Fibroblast of skin of left biceps (primary cell): ENCODE measurements around the gene NOTCH1.

Experiments
- DNase-seq, 2 experiments: peaks; one replicate each; pipeline ENCODE4 v3.0.0-alpha.2; 2013; ENCODE audit warnings: low read depth in 2 of 2

NOTCH1 gene

GRCh38 chr9:136544964-136545691 lies 720 bp downstream of the NOTCH1 start:
- no peak for DNase-seq

- no peak for DNase-seq
Measured at GRCh38 chr9:136544548-136544963, 1.3 kb downstream of the NOTCH1 start.

- no peak for DNase-seq
Measured at GRCh38 chr9:136543830-136544547, 1.9 kb downstream of the NOTCH1 start.

- no peak for DNase-seq
Measured at GRCh38 chr9:136543280-136543679, 2.6 kb downstream of the NOTCH1 start.

- DNase-seq: no peak
Measured at GRCh38 chr9:136542241-136543040, 3.4 kb downstream of the NOTCH1 start.

GRCh38 chr9:136541709-136542108 lies 4.1 kb downstream of the NOTCH1 start:
- DNase-seq: no peak

GRCh38 chr9:136541179-136541578 lies 4.7 kb downstream of the NOTCH1 start:
- DNase-seq: no peak

- DNase-seq: no peak
Measured at GRCh38 chr9:136539427-136540421, 6.1 kb downstream of the NOTCH1 start.

- DNase-seq: no peak
Measured at GRCh38 chr9:136538599-136539426, 7.0 kb downstream of the NOTCH1 start.

GRCh38 chr9:136537896-136538598 lies 7.8 kb downstream of the NOTCH1 start:
- no peak for DNase-seq

- DNase-seq: no peak
Measured at GRCh38 chr9:136537411-136537810, 8.4 kb downstream of the NOTCH1 start.

- DNase-seq: no peak
Measured at GRCh38 chr9:136536721-136537241, 9.1 kb downstream of the NOTCH1 start.

GRCh38 chr9:136536051-136536720 lies 9.7 kb downstream of the NOTCH1 start:
- no peak for DNase-seq

GRCh38 chr9:136535070-136535469 lies 10.8 kb downstream of the NOTCH1 start:
- DNase-seq: no peak

- no peak for DNase-seq
Measured at GRCh38 chr9:136534366-136534765, 11.5 kb downstream of the NOTCH1 start.

GRCh38 chr9:136533775-136534157 lies 12.1 kb downstream of the NOTCH1 start:
- no peak for DNase-seq

- DNase-seq: no peak
Measured at GRCh38 chr9:136532799-136533774, 12.8 kb downstream of the NOTCH1 start.
